ENCODE results near the gene MAPK7. TPM values are rescaled to one million over a fixed set of nuclear protein-coding genes. Genes with fewer than 3 reads are reported as not detected.

The MAPK7 gene
- total and polyA plus RNA-seq, 2 donors (not counting 3 experiments of a cell fraction or from before 2014, with no cell fraction given), result 16.8 to 30.7 TPM

DNA sequence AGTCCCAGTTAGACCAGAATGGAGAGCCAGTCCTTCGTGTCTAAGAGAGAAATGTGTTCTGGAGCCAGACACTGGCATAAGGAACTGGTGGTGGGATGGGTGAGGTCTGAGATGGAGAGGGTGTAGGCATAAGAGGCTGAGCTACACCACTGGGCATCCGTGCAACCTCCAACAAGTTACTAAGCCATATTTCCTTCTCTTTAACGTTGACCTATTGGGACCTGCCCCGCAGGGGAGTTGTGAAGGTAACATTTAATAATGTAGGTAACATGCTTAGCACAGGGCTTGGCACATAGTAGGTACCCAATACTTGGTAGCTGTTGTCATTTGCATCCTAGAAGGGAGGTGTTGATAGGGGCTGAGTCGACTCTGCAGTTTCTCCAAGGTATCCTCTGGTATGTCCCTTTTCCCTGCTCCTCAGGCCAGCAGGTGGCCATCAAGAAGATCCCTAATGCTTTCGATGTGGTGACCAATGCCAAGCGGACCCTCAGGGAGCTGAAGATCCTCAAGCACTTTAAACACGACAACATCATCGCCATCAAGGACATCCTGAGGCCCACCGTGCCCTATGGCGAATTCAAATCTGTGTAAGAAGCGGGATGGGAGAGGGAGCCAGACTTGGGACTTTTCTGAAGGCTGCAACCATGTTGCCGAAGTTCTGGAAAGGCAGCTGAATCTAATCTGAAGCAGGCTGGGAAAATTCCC, 1.2 kb downstream of the MAPK7 start:
- dilution Hi-C loops (cut with MboI; ENCODE audit: extremely low pct_ligation_motif_present, low sequenced_read_pairs) (no loop called here), intact Hi-C loops (cut with micrococcal nuclease) (loop anchor here (5.0 kb wide), 2 partner anchors 68 to 128 kb away; no protein-coding TSS in a partner anchor)
- POLR2A ChIA-PET, result no interaction called here
- Histone ChIP-seq H3K4me3 (replicated peaks in 1 of 3; ENCODE audit: insufficient read depth in 1 of 3, low read depth in 1 of 3, low read length in 3 of 3) (peak overlapping the region in 2 of 3 experiments; percentile 52 to 80), H4K20me1 (replicated peaks; ENCODE audit: control insufficient read depth, extremely low read depth, insufficient read depth, low read length) (no peaks in the 10 kb centered on the region), H2AFZ (ENCODE audit: low read depth, low read length) (no peak overlapping the region), H3K9me3 (replicated peaks; ENCODE audit: control insufficient read depth, insufficient read depth, low read length) (no peaks in the 10 kb centered on the region), H3K27me3 (ENCODE audit: control insufficient read depth in 2 of 2, insufficient read depth in 2 of 2, low read length in 2 of 2) (no peaks in the 10 kb centered on the region), H3K9me1 (replicated peaks; ENCODE audit: control insufficient read depth, extremely low read depth, insufficient read depth, low read length) (no peaks in the 10 kb centered on the region), H3K27ac (ENCODE audit: insufficient read depth, low read depth, low read length) (no peak overlapping the region), H3K79me2 (ENCODE audit: control insufficient read depth, insufficient read depth, low read length) (peaks cover 15% of the 10 kb centered on the region), H3K4me1 (ENCODE audit: control insufficient read depth, extremely low read depth, insufficient read depth, low read length) (peaks cover 7% of the 10 kb centered on the region), H3K9ac (replicated peaks; ENCODE audit: extremely low read depth, insufficient read depth, low read length) (peak overlapping the region; percentile 54), H3K36me3 (ENCODE audit: control insufficient read depth in 2 of 2, extremely low read depth in 1 of 2, insufficient read depth in 2 of 2, low read length in 2 of 2) (peaks cover 13 to 25% of the 10 kb centered on the region in 2 experiments), H3K4me2 (ENCODE audit: insufficient read depth, low read length) (peak overlapping the region; percentile 49)
- no peak for TF ChIP-seq FOS (IDR thresholded peaks at IDR 0.05; ENCODE audit: borderline replicate concordance, insufficient read depth, low read length)
- TF ChIP-seq GATA2 (IDR thresholded peaks at IDR 0.05; ENCODE audit: insufficient read depth, insufficient read length, low read depth, low read length), result no peak
- TF ChIP-seq MYC (IDR thresholded peaks at IDR 0.05; ENCODE audit: low read depth, low read length), result no peak
- TF ChIP-seq POLR2AphosphoS5 (IDR thresholded peaks at IDR 0.05; ENCODE audit: insufficient read depth, low read depth, low read length), result no peak
- TF ChIP-seq EZH2 (IDR thresholded peaks at IDR 0.05; ENCODE audit: borderline replicate concordance, low read depth, low read length, severe bottlenecking), result no peak
- TF ChIP-seq, protein P1, sequence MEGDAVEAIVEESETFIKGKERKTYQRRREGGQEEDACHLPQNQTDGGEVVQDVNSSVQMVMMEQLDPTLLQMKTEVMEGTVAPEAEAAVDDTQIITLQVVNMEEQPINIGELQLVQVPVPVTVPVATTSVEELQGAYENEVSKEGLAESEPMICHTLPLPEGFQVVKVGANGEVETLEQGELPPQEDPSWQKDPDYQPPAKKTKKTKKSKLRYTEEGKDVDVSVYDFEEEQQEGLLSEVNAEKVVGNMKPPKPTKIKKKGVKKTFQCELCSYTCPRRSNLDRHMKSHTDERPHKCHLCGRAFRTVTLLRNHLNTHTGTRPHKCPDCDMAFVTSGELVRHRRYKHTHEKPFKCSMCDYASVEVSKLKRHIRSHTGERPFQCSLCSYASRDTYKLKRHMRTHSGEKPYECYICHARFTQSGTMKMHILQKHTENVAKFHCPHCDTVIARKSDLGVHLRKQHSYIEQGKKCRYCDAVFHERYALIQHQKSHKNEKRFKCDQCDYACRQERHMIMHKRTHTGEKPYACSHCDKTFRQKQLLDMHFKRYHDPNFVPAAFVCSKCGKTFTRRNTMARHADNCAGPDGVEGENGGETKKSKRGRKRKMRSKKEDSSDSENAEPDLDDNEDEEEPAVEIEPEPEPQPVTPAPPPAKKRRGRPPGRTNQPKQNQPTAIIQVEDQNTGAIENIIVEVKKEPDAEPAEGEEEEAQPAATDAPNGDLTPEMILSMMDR (IDR thresholded peaks at IDR 0.05; ENCODE audit: extremely low read depth in 1 of 2, insufficient read depth in 1 of 2, low read depth in 1 of 2, low read length in 2 of 2), result no peak
- no peak for TF ChIP-seq JUN (IDR thresholded peaks at IDR 0.05; ENCODE audit: borderline replicate concordance, insufficient read depth, insufficient read length, low read depth)
- TF ChIP-seq, protein P2, sequence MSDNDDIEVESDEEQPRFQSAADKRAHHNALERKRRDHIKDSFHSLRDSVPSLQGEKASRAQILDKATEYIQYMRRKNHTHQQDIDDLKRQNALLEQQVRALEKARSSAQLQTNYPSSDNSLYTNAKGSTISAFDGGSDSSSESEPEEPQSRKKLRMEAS (IDR thresholded peaks at IDR 0.05; ENCODE audit: insufficient read depth, insufficient read length), result no peak
- no peak for TF ChIP-seq POLR2A (IDR thresholded peaks at IDR 0.05; ENCODE audit: low read depth, low read length)
- DNase-seq (ENCODE audit: low read depth, low spot score) (no peak), FAIRE-seq (no peak)
- no TSS peak for BruUV-seq (replicated peaks)
- CTCF ChIA-PET, result interaction anchor here (1.4 to 3.3 kb wide), 4 partner anchors 17 to 383 kb away, joined by 3 to 38 read pairs (median 10); partner anchors contain the start of gene B9D1

All from endothelial cell of umbilical vein (primary cell).